ENCODE measurements around the gene S100A2.

GRCh38 chr1:153613406-153613805 is 47.8 kb upstream of the S100A2 start:
- no peak for TF ChIP-seq CTCF (conservative IDR thresholded peaks at IDR 0.05 in 1 of 2, IDR thresholded peaks at IDR 0.05 in 1 of 2; ENCODE audit: extremely low read depth in 1 of 2, insufficient read depth in 1 of 2, low read depth in 1 of 2, low read length in 2 of 2)
- TF ChIP-seq EZH2 (IDR thresholded peaks at IDR 0.05; ENCODE audit: borderline replicate concordance, low read length) = no peak
